ENCODE results near the gene LRRC41. TPM values are rescaled to one million over a fixed set of nuclear protein-coding genes. Genes with fewer than 3 reads are reported as not detected.
"Not testable (repeated sequence)": the region's sequence is repeated elsewhere in the genome, so short reads cannot be mapped to it uniquely, and the experiment has no call there.

The LRRC41 gene, protein sequence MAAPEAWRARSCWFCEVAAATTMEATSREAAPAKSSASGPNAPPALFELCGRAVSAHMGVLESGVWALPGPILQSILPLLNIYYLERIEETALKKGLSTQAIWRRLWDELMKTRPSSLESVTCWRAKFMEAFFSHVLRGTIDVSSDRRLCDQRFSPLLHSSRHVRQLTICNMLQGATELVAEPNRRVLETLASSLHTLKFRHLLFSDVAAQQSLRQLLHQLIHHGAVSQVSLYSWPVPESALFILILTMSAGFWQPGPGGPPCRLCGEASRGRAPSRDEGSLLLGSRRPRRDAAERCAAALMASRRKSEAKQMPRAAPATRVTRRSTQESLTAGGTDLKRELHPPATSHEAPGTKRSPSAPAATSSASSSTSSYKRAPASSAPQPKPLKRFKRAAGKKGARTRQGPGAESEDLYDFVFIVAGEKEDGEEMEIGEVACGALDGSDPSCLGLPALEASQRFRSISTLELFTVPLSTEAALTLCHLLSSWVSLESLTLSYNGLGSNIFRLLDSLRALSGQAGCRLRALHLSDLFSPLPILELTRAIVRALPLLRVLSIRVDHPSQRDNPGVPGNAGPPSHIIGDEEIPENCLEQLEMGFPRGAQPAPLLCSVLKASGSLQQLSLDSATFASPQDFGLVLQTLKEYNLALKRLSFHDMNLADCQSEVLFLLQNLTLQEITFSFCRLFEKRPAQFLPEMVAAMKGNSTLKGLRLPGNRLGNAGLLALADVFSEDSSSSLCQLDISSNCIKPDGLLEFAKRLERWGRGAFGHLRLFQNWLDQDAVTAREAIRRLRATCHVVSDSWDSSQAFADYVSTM
- polyA plus RNA-seq: 47.7 TPM

- Mint-ChIP-seq H3K4me1 (peaks cover 15 to 32% (median 21%) of the 10 kb centered on the region in 3 donors), H3K36me3 (peaks cover 2% of the 10 kb centered on the region), H3K27me3 (no peaks in the 10 kb centered on the region), H3K9me3 (no peaks in the 10 kb centered on the region), H3K4me3 (peak within 1 kb of the TSS; percentile 98 to 99 (median 99)), H3K27ac (peak within 1 kb of the TSS; percentile 97 to 99 (median 99))
Measured at GRCh38 chr1:46303038-46303871, at the start of gene LRRC41, which contains the start of gene UQCRH. Gene LRRC41 (minus strand): TSS chr1:46303616. CDS start chr1:46303322, 294 bp downstream. Gene UQCRH (plus strand): TSS chr1:46303698. CDS start chr1:46303767, 69 bp downstream.

DNA sequence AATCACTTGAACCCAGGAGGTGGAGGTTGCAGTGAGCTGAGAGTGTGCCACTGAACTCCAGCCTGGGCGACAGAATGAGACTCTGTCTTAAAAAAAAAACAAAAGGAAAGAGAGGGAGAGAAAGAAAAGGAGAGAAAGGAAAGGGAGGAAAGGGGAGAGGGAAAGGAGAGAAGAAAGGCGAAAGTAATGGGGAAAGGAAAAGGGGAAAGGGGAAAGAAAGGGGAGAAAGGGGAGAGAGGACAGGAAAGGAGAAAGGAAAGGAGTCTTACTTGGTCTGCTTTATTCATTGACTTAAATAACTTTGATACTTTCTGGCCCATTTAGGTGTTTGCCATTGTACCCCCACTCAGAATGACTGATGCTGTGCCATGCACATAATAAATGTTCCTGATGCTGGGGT is 48.9 kb upstream of the LRRC41 start:
- Mint-ChIP-seq H3K4me3 (no peak overlapping the region), H3K36me3 (peaks cover 4% of the 10 kb centered on the region), H3K27me3 (no peaks in the 10 kb centered on the region), H3K27ac (no peak overlapping the region), H3K4me1 (peaks cover 4 to 5% (median 5%) of the 10 kb centered on the region in 3 donors), H3K9me3 (no peaks in the 10 kb centered on the region)

DNA sequence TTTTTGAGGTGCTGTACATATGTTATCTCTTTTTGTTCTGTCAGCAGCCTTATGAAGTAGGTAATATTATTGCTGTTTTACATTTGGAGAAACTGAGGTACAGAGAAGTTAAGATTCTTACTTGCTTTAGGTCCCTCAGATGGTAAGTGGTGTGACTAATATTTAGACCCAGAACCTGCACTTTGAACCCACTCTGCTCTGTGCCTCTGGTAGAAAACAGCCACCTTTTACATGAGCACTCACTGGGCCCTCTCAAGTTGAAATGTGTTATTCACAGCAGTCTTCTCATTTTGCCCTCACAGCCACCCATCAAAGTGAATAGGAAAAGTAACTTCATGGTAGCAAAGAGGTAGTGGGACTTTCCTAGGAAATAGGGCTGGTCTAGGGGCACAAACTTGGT is 41.9 kb upstream of the LRRC41 start:
- Mint-ChIP-seq H3K36me3 (peaks cover 8% of the 10 kb centered on the region), H3K4me1 (peaks cover 19 to 32% (median 21%) of the 10 kb centered on the region in 3 donors), H3K9me3 (peaks cover 0 to 2% (median 0%) of the 10 kb centered on the region in 3 donors), H3K27me3 (no peaks in the 10 kb centered on the region), H3K4me3 (no peak overlapping the region), H3K27ac (no peak overlapping the region)

- Mint-ChIP-seq H3K4me3 (peak overlapping the region in 2 of 4 donors; percentile 68 to 98), H3K4me1 (peaks cover 21 to 35% (median 23%) of the 10 kb centered on the region in 3 donors), H3K27ac (peak overlapping the region; percentile 48 to 97 (median 82)), H3K9me3 (peaks cover 0 to 4% (median 0%) of the 10 kb centered on the region in 3 donors), H3K27me3 (no peaks in the 10 kb centered on the region), H3K36me3 (peaks cover 5% of the 10 kb centered on the region)
Measured at GRCh38 chr1:46344481-46344880, 41.1 kb upstream of the LRRC41 start.

GRCh38 chr1:46343705-46344104 is 40.3 kb upstream of the LRRC41 start:
- H3K4me3 Mint-ChIP-seq: peak overlapping the region in 1 of 4 donors; percentile 98
- H3K27ac Mint-ChIP-seq: peak overlapping the region; percentile 82 to 97 (median 85)
- no peaks in the 10 kb centered on the region for H3K27me3 Mint-ChIP-seq
- H3K4me1 Mint-ChIP-seq: peaks cover 21 to 37% (median 23%) of the 10 kb centered on the region in 3 donors
- H3K9me3 Mint-ChIP-seq: peaks cover 0 to 4% (median 0%) of the 10 kb centered on the region in 3 donors
- H3K36me3 Mint-ChIP-seq: peaks cover 5% of the 10 kb centered on the region

- peaks cover 21 to 37% (median 23%) of the 10 kb centered on the region in 3 donors for H3K4me1 Mint-ChIP-seq
- peaks cover 5% of the 10 kb centered on the region for H3K36me3 Mint-ChIP-seq
- no peaks in the 10 kb centered on the region for H3K27me3 Mint-ChIP-seq
- peak overlapping the region in 1 of 4 donors; percentile 98 for H3K4me3 Mint-ChIP-seq
- H3K9me3 Mint-ChIP-seq: peaks cover 0 to 4% (median 0%) of the 10 kb centered on the region in 3 donors
- H3K27ac Mint-ChIP-seq: peak overlapping the region; percentile 82 to 97 (median 85)
Measured at GRCh38 chr1:46343351-46343695, 39.9 kb upstream of the LRRC41 start.

DNA sequence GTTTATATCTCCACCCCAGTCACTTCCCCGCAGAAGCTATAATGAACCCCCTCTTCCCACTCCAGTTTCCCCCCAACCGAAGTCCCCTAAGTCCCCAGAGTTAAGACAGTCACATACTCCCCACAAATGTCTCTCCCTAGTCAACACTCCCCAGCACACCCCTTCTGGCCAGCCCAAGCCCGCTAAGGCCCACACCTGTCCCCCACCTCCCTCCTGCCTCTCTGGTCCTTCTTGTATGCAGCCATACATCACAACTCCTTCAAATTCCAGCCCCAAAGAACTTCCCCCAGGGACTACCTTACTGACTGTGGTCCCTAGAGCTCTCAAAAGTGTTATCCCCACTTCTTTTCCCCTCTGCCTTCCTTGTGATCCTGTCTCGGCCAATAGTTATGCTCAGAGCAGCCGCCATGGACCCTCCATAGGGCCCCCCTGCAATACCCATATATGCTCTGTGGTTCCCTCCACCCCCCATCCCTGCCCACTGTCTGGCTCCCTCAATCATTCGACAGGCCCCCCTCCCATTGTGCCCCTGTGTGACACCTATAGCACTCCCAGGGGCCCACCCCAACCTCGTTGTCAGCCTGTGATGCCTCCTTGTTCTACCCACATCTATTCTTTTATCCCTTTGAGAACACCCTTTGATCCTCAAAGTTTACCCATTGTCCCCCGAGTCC is 39.4 kb upstream of the LRRC41 start:
- peaks cover 16 to 34% (median 19%) of the 10 kb centered on the region in 3 donors for H3K4me1 Mint-ChIP-seq

GRCh38 chr1:46342084-46342656 is 38.8 kb upstream of the LRRC41 start:
- peak overlapping the region; percentile 86 to 100 (median 96) for H3K4me3 Mint-ChIP-seq

More for the DNA sequence above, 39.4 kb upstream of the LRRC41 start:
- no peaks in the 10 kb centered on the region for H3K27me3 Mint-ChIP-seq
- H3K9me3 Mint-ChIP-seq: peaks cover 0 to 4% (median 0%) of the 10 kb centered on the region in 3 donors
- peak overlapping the region in 2 of 4 donors; percentile 8 to 98 for H3K4me3 Mint-ChIP-seq
- peaks cover 4% of the 10 kb centered on the region for H3K36me3 Mint-ChIP-seq
- peak overlapping the region; percentile 85 to 100 (median 97) for H3K27ac Mint-ChIP-seq

GRCh38 chr1:46341222-46342083 is 38.0 kb upstream of the LRRC41 start:
- Mint-ChIP-seq H3K9me3 (peaks cover 0 to 4% (median 0%) of the 10 kb centered on the region in 3 donors), H3K4me1 (peaks cover 16 to 32% (median 19%) of the 10 kb centered on the region in 3 donors), H3K4me3 (peak overlapping the region; percentile 93 to 100 (median 99)), H3K36me3 (peaks cover 4% of the 10 kb centered on the region), H3K27ac (peak overlapping the region; percentile 97 to 100 (median 99)), H3K27me3 (no peaks in the 10 kb centered on the region)

More at GRCh38 chr1:46342084-46342656, 38.8 kb upstream of the LRRC41 start:
- no peaks in the 10 kb centered on the region for H3K27me3 Mint-ChIP-seq
- peaks cover 16 to 34% (median 19%) of the 10 kb centered on the region in 3 donors for H3K4me1 Mint-ChIP-seq
- peaks cover 0 to 4% (median 0%) of the 10 kb centered on the region in 3 donors for H3K9me3 Mint-ChIP-seq
- peaks cover 4% of the 10 kb centered on the region for H3K36me3 Mint-ChIP-seq
- peak overlapping the region; percentile 97 to 100 (median 99) for H3K27ac Mint-ChIP-seq

GRCh38 chr1:46340404-46341221 is 37.2 kb upstream of the LRRC41 start, which contains the start of gene NSUN4:
Gene NSUN4 (plus strand): TSS chr1:46340807. CDS start chr1:46340827, 20 bp downstream.
- Mint-ChIP-seq H3K36me3 (peaks cover 4% of the 10 kb centered on the region), H3K9me3 (peaks cover 0 to 4% (median 0%) of the 10 kb centered on the region in 3 donors), H3K4me1 (peaks cover 16 to 32% (median 19%) of the 10 kb centered on the region in 3 donors), H3K4me3 (peak within 1 kb of the TSS; percentile 93 to 100 (median 99)), H3K27me3 (no peaks in the 10 kb centered on the region), H3K27ac (peak within 1 kb of the TSS; percentile 97 to 100 (median 99))

- Mint-ChIP-seq H3K4me3 (peak overlapping the region in 1 of 4 donors; percentile 48), H3K4me1 (peaks cover 30 to 33% (median 31%) of the 10 kb centered on the region in 3 donors)
- H3K9me3 Mint-ChIP-seq, H3K27ac Mint-ChIP-seq, H3K27me3 Mint-ChIP-seq, H3K36me3 Mint-ChIP-seq: not testable (repeated sequence)
Measured at GRCh38 chr1:46337409-46337808, 34.0 kb upstream of the LRRC41 start.

DNA sequence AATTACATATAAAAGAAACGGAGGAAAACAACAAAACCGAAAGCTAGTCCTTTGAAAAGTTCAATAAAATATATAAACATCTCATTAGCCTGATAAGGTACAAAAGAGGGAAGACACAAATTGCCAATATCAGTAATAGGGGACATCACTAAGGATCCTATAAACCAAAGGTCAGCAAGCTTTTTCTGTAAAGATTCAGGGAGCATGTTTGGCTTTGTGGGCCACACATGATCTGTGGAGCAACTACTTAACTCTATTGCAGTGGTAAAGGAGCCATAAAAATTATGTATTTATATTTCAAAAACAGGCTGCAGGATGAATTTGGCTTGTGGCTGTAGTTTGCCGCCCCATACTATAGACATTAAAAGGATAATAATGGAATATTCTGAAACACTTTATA is 31.7 kb upstream of the LRRC41 start:
- Mint-ChIP-seq H3K4me1 (peaks cover 35 to 36% (median 35%) of the 10 kb centered on the region in 3 donors), H3K4me3 (peak overlapping the region in 1 of 4 donors; percentile 26), H3K27me3 (no peaks in the 10 kb centered on the region), H3K27ac (no peak overlapping the region), H3K36me3 (peaks cover 3% of the 10 kb centered on the region), H3K9me3 (peaks cover 0 to 2% (median 0%) of the 10 kb centered on the region in 3 donors)

Data from IgD-negative memory B cell (primary cell).